ENCODE data around the gene LHFPL2.

LHFPL2 gene

DNA sequence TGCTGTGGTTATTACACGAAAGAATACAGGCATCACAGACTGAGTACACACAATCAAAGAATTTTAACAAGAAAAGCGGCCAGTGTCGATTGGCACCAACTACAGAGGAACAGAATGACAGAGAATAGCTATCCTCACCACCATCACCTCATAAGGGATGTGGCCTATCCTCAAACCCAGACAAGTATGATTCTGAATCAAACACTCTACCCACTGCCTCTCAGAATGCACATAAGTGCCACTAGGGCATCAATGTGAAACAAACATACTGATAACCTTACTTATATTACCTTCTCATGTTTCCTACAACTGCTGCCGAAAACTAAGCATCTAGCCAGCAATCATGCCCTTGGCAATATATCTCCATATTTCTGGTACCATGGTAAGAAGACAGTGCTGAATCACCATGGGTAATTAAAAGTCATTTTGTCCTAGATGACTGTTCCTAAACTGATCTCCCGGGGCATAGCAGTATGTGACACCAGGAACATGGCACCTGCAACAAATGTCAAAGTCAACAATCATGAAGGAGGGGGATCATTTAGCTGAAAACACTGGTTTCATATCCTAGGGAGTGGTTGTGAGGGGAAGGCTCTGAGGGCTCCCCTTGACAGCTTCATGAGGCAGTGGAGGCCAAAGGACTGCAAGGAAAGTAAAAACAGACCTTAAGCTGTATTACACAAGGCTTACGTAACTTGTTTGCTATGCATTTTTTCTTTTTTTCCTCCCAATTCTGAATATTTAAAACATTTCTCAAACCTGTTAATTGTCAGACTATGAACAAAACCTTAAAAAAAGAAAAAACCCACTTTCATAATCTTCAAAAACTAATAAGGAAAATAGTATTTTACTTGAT, 88.3 kb downstream of the LHFPL2 start:
- TF ChIP-seq, protein P1, sequence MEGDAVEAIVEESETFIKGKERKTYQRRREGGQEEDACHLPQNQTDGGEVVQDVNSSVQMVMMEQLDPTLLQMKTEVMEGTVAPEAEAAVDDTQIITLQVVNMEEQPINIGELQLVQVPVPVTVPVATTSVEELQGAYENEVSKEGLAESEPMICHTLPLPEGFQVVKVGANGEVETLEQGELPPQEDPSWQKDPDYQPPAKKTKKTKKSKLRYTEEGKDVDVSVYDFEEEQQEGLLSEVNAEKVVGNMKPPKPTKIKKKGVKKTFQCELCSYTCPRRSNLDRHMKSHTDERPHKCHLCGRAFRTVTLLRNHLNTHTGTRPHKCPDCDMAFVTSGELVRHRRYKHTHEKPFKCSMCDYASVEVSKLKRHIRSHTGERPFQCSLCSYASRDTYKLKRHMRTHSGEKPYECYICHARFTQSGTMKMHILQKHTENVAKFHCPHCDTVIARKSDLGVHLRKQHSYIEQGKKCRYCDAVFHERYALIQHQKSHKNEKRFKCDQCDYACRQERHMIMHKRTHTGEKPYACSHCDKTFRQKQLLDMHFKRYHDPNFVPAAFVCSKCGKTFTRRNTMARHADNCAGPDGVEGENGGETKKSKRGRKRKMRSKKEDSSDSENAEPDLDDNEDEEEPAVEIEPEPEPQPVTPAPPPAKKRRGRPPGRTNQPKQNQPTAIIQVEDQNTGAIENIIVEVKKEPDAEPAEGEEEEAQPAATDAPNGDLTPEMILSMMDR (IDR thresholded peaks at IDR 0.05), result no peak
- H3K4me3 ChIP-seq, result no peak overlapping the region
- DNase-seq (ENCODE audit: low spot score), result no peak
- no peak overlapping the region for H3K27ac ChIP-seq

DNA sequence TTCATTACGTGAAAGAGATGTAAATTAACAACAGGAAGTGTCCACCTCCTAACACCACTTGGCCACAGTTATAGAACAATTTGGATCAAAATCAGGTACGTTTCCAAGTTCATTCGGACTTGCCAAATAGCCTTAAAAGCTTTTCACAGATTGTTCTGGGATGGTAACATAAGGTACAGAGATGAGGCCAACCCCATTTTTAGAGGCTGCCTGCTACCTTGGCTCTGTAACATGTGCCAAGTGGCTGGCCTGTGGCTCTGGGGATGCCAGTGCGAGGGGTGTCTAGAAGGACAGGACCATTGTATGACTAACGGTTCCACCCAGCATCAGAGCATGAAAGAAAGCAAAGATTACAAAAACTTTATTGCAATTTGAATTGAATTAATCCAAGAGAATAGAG, 91.0 kb downstream of the LHFPL2 start:
- TF ChIP-seq, protein P1 (IDR thresholded peaks at IDR 0.05), result no peak
- no peak overlapping the region for H3K4me3 ChIP-seq
- no peak overlapping the region for H3K27ac ChIP-seq
- DNase-seq (ENCODE audit: low spot score), result no peak

DNA sequence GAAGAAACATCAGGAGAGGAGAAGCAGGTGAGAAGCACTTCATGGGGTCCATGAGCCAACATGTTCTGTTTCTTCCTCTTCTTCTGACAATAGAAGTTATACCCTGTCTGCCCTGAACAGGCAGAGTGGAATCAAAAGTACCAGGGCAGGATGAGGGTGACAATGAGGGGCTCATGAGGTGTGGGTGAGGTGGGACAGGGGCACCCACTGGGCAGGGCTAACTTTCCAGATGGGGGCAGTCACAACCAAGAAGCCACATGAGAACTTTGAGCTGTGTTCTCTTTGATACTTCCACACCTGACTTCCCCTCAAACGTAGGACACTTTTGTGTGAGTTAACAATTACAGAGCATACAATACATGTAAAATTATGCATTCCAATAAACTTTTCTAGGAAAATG, 92.7 kb downstream of the LHFPL2 start:
- Histone ChIP-seq H3K27ac (no peak overlapping the region), H3K4me3 (no peak overlapping the region)
- TF ChIP-seq, protein P1 (IDR thresholded peaks at IDR 0.05), result no peak
- no peak for DNase-seq (ENCODE audit: low spot score)

DNA sequence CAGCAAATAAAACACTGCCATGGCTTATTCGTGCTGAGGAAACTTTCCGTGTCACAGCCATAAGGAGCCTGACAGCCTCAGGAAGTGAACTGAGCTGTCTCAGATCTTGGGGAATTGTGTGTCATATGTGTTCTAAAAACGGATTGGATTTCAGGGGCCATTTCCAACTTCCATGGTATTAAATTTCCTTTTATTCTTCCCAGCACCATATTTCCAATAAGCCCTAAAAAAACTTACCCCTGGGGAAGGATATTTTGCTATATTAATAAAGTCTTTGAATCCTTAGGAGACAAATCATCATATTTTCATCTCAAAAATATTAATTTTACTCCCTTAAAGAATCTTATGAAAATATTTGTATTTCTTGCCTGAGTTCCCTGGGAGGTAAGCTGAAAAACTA, 93.9 kb downstream of the LHFPL2 start:
- TF ChIP-seq, protein P1 (IDR thresholded peaks at IDR 0.05), result no peak
- no peak overlapping the region for H3K4me3 ChIP-seq
- no peak for DNase-seq (ENCODE audit: low spot score)
- H3K27ac ChIP-seq, result no peak overlapping the region

DNA sequence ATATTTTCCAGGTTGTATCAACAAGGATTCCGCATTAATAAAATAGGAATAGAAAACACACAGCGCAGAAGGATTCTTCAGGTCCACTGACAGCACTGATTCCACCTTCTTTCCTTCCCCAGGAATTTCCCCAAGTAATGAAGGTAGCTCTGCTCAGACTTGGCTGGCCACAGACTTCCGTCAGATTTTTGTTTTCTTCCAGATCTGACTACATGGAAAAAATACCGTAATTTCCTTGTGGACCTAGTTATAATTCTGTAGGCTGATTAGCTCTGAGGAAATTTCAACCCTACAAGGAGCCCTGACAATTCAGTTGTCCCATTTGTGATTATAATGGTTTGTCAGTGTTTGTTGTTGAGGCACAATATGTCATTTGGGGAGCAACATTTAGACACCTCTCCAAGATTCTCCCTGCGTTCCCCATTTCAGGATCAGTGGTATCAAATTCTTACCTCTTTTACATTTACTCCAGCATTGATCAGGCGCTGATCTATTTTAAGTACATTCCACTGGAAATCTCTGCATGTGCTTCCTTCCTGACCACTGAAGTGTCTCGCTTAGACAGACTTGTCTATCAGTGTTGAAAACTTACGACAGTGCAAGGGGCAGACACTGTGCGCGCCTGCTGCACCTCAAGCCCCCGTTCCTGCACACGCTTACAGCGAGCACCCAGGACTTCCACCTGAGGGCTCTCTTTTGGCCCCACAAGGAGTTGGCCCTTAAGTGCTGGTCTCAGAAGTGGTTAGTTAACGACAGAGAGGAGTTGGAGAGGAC, 94.8 kb downstream of the LHFPL2 start:
- TF ChIP-seq, protein P1 (IDR thresholded peaks at IDR 0.05), result no peak
- Histone ChIP-seq H3K27ac (no peak overlapping the region), H3K4me3 (no peak overlapping the region)
- DNase-seq (ENCODE audit: low spot score), result no peak

DNA sequence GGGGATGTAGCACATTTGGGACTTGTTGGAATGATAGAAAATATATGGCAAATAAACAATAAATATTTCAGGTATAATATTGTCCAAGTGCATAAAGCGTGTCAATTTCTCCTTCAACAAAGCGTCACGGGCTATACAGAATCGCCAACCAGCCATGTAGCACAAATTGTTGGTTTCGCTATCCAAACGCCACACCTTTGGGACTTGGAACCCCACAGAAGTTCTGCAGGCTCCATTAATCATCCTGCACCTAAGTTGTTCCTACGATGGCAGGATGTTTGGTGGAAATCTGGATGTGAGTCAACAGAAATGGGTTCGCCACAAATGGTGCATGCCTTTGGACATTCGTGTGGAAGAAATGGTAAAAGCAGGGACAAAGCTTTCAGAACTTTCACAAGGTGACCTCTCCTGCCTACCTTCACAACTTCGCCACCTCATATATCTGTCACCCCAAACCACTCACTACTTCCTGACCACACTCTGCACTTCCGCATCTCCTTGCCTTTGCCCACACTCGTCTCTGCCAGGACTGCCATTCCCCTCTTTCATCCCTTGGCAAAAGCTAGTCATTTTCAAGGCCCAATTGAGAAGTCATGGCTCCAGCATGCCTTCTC, 95.7 kb downstream of the LHFPL2 start:
- DNase-seq (ENCODE audit: low spot score), result no peak
- TF ChIP-seq, protein P1 (IDR thresholded peaks at IDR 0.05), result no peak
- Histone ChIP-seq H3K4me3 (no peak overlapping the region), H3K27ac (no peak overlapping the region)

Data from coronary artery (tissue), 2 donors.